GM18505 (cell line): ENCODE measurements around the gene TMEM43.
A peak's percentile ranks its signal among the peaks of the same experiment; 100 is the strongest.
"Not testable (repeated sequence)": the region's sequence is repeated elsewhere in the genome, so short reads cannot be mapped to it uniquely, and the experiment has no call there.

Experiments used
- ATAC-seq: cut with Tn5 transposase; IDR thresholded peaks from one replicate; pipeline ENCODE4 v1.9.1; 2021; ENCODE audit not compliant: unreplicated experiment
- POLR2A ChIP-seq: IDR thresholded peaks from 4 replicates; pipeline ENCODE4 v1.6.1; 2011; ENCODE audit warnings: borderline replicate concordance; ENCODE audit not compliant: insufficient read depth, insufficient read length; ENCODE audit errors: extremely low read depth

The TMEM43 gene

GRCh38 chr3:14124615-14125192 is at the start of gene TMEM43, which contains the start of gene CHCHD4:
TSS of gene TMEM43 (plus strand) at chr3:14125052. CDS start at chr3:14125194, 142 bp downstream.
TSS of gene CHCHD4 (minus strand) at chr3:14124870. CDS start at chr3:14124676, 194 bp downstream.
- TF ChIP-seq POLR2A: peak; percentile 50
- peak; percentile 81 for ATAC-seq

- not testable (repeated sequence) for ATAC-seq
Measured at GRCh38 chr3:14075233-14075632, 49.6 kb upstream of the TMEM43 start.

- ATAC-seq: no peak
Measured at GRCh38 chr3:14077310-14077709, 47.5 kb upstream of the TMEM43 start.

GRCh38 chr3:14082108-14082657 is 42.7 kb upstream of the TMEM43 start:
- TF ChIP-seq POLR2A: no peak
- no peak for ATAC-seq

More at GRCh38 chr3:14077310-14077709, 47.5 kb upstream of the TMEM43 start:
- no peak for TF ChIP-seq POLR2A

GRCh38 chr3:14087461-14087860 is 37.4 kb upstream of the TMEM43 start:
- ATAC-seq: not testable (repeated sequence)

GRCh38 chr3:14091959-14092358 is 32.9 kb upstream of the TMEM43 start:
- not testable (repeated sequence) for ATAC-seq

GRCh38 chr3:14092464-14092863 is 32.4 kb upstream of the TMEM43 start:
- no peak for ATAC-seq
- no peak for TF ChIP-seq POLR2A

- ATAC-seq: no peak
- TF ChIP-seq POLR2A: no peak
Measured at GRCh38 chr3:14093831-14094230, 31.0 kb upstream of the TMEM43 start.

- TF ChIP-seq POLR2A: no peak
- ATAC-seq: no peak
Measured at GRCh38 chr3:14096742-14097141, 28.1 kb upstream of the TMEM43 start.

- no peak for TF ChIP-seq POLR2A
- no peak for ATAC-seq
Measured at GRCh38 chr3:14097616-14098391, 27.0 kb upstream of the TMEM43 start.

- not testable (repeated sequence) for ATAC-seq
Measured at GRCh38 chr3:14109821-14110220, 15.0 kb upstream of the TMEM43 start.

- TF ChIP-seq POLR2A: no peak
- no peak for ATAC-seq
Measured at GRCh38 chr3:14110699-14111098, 14.2 kb upstream of the TMEM43 start.

GRCh38 chr3:14113965-14114635 is 10.8 kb upstream of the TMEM43 start:
- ATAC-seq: no peak
- no peak for TF ChIP-seq POLR2A

GRCh38 chr3:14117468-14118399 is 7.1 kb upstream of the TMEM43 start:
- ATAC-seq: no peak
- no peak for TF ChIP-seq POLR2A
